ENCODE data around the gene CALR3. TPM values are rescaled to one million over a fixed set of nuclear protein-coding genes. Genes with fewer than 3 reads are reported as not detected.

The CALR3 gene
- total and polyA plus RNA-seq, 2 of the 13 experiments (the other 11 are each of a cell fraction or from before 2014, with no cell fraction given): not detected

DNA sequence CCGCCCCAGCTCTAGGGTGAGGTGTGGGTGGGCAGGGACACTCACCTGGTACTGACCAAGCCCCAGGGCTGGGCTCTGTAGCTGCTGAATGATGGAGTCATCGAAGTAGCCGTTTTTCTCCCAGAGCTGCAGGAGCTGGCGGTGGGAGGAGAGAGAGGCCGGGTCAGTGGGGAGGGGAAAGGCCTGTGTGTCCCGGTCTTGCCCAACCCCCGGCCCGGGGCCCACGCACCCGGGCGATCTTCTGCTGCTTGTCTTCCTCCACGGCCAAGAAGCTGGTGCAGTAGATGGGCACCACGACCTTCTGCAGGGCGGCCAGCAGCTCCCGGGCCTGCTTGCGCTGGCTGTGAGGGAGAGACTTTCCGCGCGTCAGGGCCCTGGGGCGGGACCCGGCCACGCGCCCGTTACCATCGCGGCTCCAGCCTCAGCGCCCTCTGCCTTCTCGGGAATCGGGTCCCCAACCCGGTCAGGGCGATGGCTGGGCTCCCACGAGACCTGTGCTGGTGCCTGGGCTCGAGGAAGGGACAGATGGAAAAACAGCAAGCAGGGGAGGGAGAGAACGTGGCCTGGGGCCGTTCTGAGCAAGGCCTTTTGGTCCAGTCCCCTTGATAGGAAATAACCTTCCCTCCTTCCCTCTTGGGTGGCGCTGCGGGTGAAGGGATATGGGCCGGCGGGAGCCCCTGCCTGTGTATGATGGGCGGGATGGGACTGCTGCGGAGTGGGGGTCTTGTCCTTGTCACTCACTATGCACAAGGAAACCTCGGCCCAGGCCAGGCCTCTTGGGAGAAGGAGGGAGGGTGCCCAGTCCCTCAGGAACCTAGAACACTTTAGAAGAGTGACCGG, 34.8 kb upstream of the CALR3 start:
- 0 out of 2 replicates have a peak, but pooled peaks cover 3% of the 10 kb centered on the region for H4K20me1 ChIP-seq (ENCODE audit: insufficient read depth, low read length)
- BruUV-seq (replicated peaks): no TSS peak

More for the DNA sequence above, 34.8 kb upstream of the CALR3 start:
- Histone ChIP-seq H3K9me3 (ENCODE audit: low read length) (no peaks in the 10 kb centered on the region), H3K9ac (ENCODE audit: insufficient read depth, low read depth, low read length) (no peak overlapping the region), H3K4me2 (ENCODE audit: low read depth, low read length) (no peak overlapping the region), H3K36me3 (replicated peaks in 1 of 2; ENCODE audit: control insufficient read depth in 1 of 2, insufficient read depth in 2 of 2, low read length in 2 of 2) (peaks cover 49 to 98% of the 10 kb centered on the region in 2 experiments), H3K79me2 (ENCODE audit: insufficient read depth, low read length) (peaks cover under 1% of the 10 kb centered on the region), H3K4me1 (ENCODE audit: insufficient read depth, low read length) (no peaks in the 10 kb centered on the region), H3K27me3 (ENCODE audit: control insufficient read depth in 1 of 2, insufficient read depth in 2 of 2, low read length in 2 of 2) (no peaks in the 10 kb centered on the region), H2AFZ (ENCODE audit: low read length) (no peak overlapping the region), H3K4me3 (replicated peaks in 1 of 3; ENCODE audit: insufficient read depth in 1 of 3, low read depth in 2 of 3, low read length in 3 of 3) (no peak overlapping the region), H3K27ac (ENCODE audit: extremely low read length, insufficient read depth, low read length) (no peak overlapping the region)
- intact Hi-C loops (cut with micrococcal nuclease; ENCODE audit: unreplicated experiment): no loop called here
- POLR2A ChIA-PET: no interaction called here
- no peak for ATAC-seq
- DNase-seq (ENCODE audit: low spot score): no peak
- TF ChIP-seq AGO2 (optimal IDR thresholded peaks at IDR 0.05; ENCODE audit: low read depth, low read length): peak; percentile 16
- no peak for TF ChIP-seq TMF1 (CRISPR knock-in tag; IDR thresholded peaks at IDR 0.05; ENCODE audit: low read depth)
- TF ChIP-seq SSRP1 (CRISPR knock-in tag; IDR thresholded peaks at IDR 0.05): no peak
- TF ChIP-seq, protein P1, sequence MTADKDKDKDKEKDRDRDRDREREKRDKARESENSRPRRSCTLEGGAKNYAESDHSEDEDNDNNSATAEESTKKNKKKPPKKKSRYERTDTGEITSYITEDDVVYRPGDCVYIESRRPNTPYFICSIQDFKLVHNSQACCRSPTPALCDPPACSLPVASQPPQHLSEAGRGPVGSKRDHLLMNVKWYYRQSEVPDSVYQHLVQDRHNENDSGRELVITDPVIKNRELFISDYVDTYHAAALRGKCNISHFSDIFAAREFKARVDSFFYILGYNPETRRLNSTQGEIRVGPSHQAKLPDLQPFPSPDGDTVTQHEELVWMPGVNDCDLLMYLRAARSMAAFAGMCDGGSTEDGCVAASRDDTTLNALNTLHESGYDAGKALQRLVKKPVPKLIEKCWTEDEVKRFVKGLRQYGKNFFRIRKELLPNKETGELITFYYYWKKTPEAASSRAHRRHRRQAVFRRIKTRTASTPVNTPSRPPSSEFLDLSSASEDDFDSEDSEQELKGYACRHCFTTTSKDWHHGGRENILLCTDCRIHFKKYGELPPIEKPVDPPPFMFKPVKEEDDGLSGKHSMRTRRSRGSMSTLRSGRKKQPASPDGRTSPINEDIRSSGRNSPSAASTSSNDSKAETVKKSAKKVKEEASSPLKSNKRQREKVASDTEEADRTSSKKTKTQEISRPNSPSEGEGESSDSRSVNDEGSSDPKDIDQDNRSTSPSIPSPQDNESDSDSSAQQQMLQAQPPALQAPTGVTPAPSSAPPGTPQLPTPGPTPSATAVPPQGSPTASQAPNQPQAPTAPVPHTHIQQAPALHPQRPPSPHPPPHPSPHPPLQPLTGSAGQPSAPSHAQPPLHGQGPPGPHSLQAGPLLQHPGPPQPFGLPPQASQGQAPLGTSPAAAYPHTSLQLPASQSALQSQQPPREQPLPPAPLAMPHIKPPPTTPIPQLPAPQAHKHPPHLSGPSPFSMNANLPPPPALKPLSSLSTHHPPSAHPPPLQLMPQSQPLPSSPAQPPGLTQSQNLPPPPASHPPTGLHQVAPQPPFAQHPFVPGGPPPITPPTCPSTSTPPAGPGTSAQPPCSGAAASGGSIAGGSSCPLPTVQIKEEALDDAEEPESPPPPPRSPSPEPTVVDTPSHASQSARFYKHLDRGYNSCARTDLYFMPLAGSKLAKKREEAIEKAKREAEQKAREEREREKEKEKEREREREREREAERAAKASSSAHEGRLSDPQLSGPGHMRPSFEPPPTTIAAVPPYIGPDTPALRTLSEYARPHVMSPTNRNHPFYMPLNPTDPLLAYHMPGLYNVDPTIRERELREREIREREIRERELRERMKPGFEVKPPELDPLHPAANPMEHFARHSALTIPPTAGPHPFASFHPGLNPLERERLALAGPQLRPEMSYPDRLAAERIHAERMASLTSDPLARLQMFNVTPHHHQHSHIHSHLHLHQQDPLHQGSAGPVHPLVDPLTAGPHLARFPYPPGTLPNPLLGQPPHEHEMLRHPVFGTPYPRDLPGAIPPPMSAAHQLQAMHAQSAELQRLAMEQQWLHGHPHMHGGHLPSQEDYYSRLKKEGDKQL (CRISPR knock-in tag; IDR thresholded peaks at IDR 0.05; ENCODE audit: low read depth): no peak
- in situ Hi-C loops (cut with HindIII; ENCODE audit: extremely low pct_ligation_motif_present, low pct_unique_long_range_greater_than_20kb): no loop called here
- FAIRE-seq: no peak
- WGBS (ENCODE audit: low lambda C conversion rate): 98% methylated on average over 9 of the region's 43 CpGs
- CTCF ChIA-PET (ENCODE audit: low intra/inter-chr PET ratio, low total read pairs): no interaction called here
